GM21447 (cell line): ENCODE results near the gene PPP1R3E.

Experiments
- ATAC-seq: cut with Tn5 transposase; IDR thresholded peaks from one replicate; pipeline ENCODE4 v1.9.1; 2021; ENCODE audit not compliant: unreplicated experiment

PPP1R3E gene

GRCh38 chr14:23322568-23323517 lies 20.2 kb upstream of the PPP1R3E start:
- no peak for ATAC-seq

- peak; percentile 5 for ATAC-seq
These were observed 19.2 kb upstream of the PPP1R3E start for GRCh38 chr14:23321572-23322547.

GRCh38 chr14:23320584-23321571 lies 18.2 kb upstream of the PPP1R3E start, which contains the start of gene PABPN1:
Gene PABPN1, plus strand, starts transcription at chr14:23321457. Its CDS starts 13 bp downstream, at chr14:23321470.
- ATAC-seq, result peak; percentile 89

GRCh38 chr14:23319746-23320583 lies 17.3 kb upstream of the PPP1R3E start:
- ATAC-seq, result no peak

GRCh38 chr14:23316300-23316699 lies 13.6 kb upstream of the PPP1R3E start:
- no peak for ATAC-seq

- no peak for ATAC-seq
These were observed 7.9 kb upstream of the PPP1R3E start for GRCh38 chr14:23310546-23310945.

GRCh38 chr14:23308721-23309445 lies 6.2 kb upstream of the PPP1R3E start:
- ATAC-seq, result no peak

- no peak for ATAC-seq
These were observed 5.3 kb upstream of the PPP1R3E start for GRCh38 chr14:23307687-23308644.

GRCh38 chr14:23307146-23307530 lies 4.5 kb upstream of the PPP1R3E start:
- ATAC-seq, result no peak

- ATAC-seq, result no peak
These were observed 3.9 kb upstream of the PPP1R3E start, which contains the start of gene BCL2L2 for GRCh38 chr14:23306412-23307145. Gene BCL2L2, plus strand, starts transcription at chr14:23306833. Its CDS starts 935 bp downstream, at chr14:23307768.

GRCh38 chr14:23301969-23302289 lies 730 bp downstream of the PPP1R3E start:
- peak; percentile 9 for ATAC-seq

GRCh38 chr14:23301288-23301968 lies 1.2 kb downstream of the PPP1R3E start:
- ATAC-seq, result peak; percentile 76

- ATAC-seq, result no peak
These were observed 1.9 kb downstream of the PPP1R3E start for GRCh38 chr14:23300687-23301223.

GRCh38 chr14:23299986-23300686 lies 2.5 kb downstream of the PPP1R3E start:
- no peak for ATAC-seq

GRCh38 chr14:23299211-23299957 lies 3.3 kb downstream of the PPP1R3E start:
- no peak for ATAC-seq
